Thoracic aorta (tissue), 2 donors: ENCODE measurements around the gene NAGLU. TPM values are rescaled to one million over a fixed set of nuclear protein-coding genes. Genes with fewer than 3 reads are reported as not detected.

Source experiments
- ATAC-seq: fragments of 150-250 bp; one replicate; pipeline ENCODE4 v1.8.0; 2017; ENCODE audit warnings: low read depth; ENCODE audit not compliant: insufficient number of reproducible peaks, low FRiP score
- DNase-seq: peaks from one replicate; pipeline ENCODE4 v3.0.0-alpha.2; 2020; ENCODE audit warnings: low spot score
- H3K27ac ChIP-seq, 2 donors: fragments of 200-600 bp; sonication (generic); 1 replicate in 1 of 2; 2 replicates in 1 of 2; pipeline ENCODE4 v1.5.1; 2016; ENCODE audit warnings: mild to moderate bottlenecking in 2 of 2, moderate library complexity in 2 of 2
- H3K27me3 ChIP-seq: fragments of 200-600 bp; sonication (generic); replicated peaks from 2 replicates; pipeline ENCODE4 v1.6.0; 2016; ENCODE audit warnings: mild to moderate bottlenecking; ENCODE audit not compliant: insufficient read depth
- H3K36me3 ChIP-seq: fragments of 200-600 bp; sonication (generic); one replicate; pipeline ENCODE4 v1.5.1; 2016
- H3K4me1 ChIP-seq, 2 donors: fragments of 200-600 bp; sonication (generic); 1 replicate in 1 of 2; 2 replicates in 1 of 2; pipeline versions ENCODE4 v1.5.1 to v1.6.0; 2016; ENCODE audit warnings: low read depth in 2 of 2, mild to moderate bottlenecking in 1 of 2; ENCODE audit not compliant: control insufficient read depth in 1 of 2
- H3K4me3 ChIP-seq: fragments of 200-600 bp; sonication (generic); 2 replicates; pipeline ENCODE4 v1.5.1; 2016; ENCODE audit warnings: mild to moderate bottlenecking
- H3K9me3 ChIP-seq: fragments of 200-600 bp; sonication (generic); 2 replicates; pipeline ENCODE4 v1.5.1; 2016
- CTCF ChIP-seq: fragments of 200-600 bp; sonication (generic); IDR thresholded peaks from one replicate; pipeline ENCODE4 v1.5.1; 2019; ENCODE audit warnings: antibody characterized with exemption
- total RNA-seq, 2 donors: library from RNA; depleted of rRNA; stranded (reverse); fragments of >200 nt; gene quantifications; one replicate each; pipeline versions ENCODE4 v1.1.0 to v1.2.3, GENCODE V29; 2016

Gene NAGLU
- total RNA-seq, 2 donors from 2014 or later, result 86.7 to 130 TPM

GRCh38 chr17:42561897-42562387 lies 25.9 kb downstream of the NAGLU start, which contains the start of gene COASY:
COASY (plus strand) TSS chr17:42562148; CDS start chr17:42562623, 475 bp downstream.
- Histone ChIP-seq H3K27me3 (no peaks in the 10 kb centered on the region), H3K4me3 (peak within 1 kb of the TSS; percentile 79), H3K36me3 (peaks cover 18% of the 10 kb centered on the region), H3K4me1 (peaks cover 22 to 38% of the 10 kb centered on the region in 2 donors), H3K9me3 (no peaks in the 10 kb centered on the region), H3K27ac (peak within 1 kb of the TSS; percentile 72 to 85)
- DNase-seq (peak; percentile 89), ATAC-seq (peak; percentile 75)
- TF ChIP-seq CTCF, result no peak

GRCh38 chr17:42562388-42563142 lies 26.5 kb downstream of the NAGLU start:
- ATAC-seq (peak; percentile 11), DNase-seq (no peak)
- no peaks in the 10 kb centered on the region for H3K9me3 ChIP-seq
- peak overlapping the region; percentile 79 for H3K4me3 ChIP-seq
- H3K27me3 ChIP-seq, result no peaks in the 10 kb centered on the region
- H3K36me3 ChIP-seq, result peaks cover 18% of the 10 kb centered on the region
- peaks cover 22 to 41% of the 10 kb centered on the region in 2 donors for H3K4me1 ChIP-seq
- peak overlapping the region; percentile 72 to 85 for H3K27ac ChIP-seq
- TF ChIP-seq CTCF, result no peak

GRCh38 chr17:42563143-42563509 lies 27.1 kb downstream of the NAGLU start:
- ATAC-seq, result no peak
- H3K36me3 ChIP-seq, result peaks cover 18% of the 10 kb centered on the region

GRCh38 chr17:42563543-42563942 lies 27.5 kb downstream of the NAGLU start:
- no peaks in the 10 kb centered on the region for H3K9me3 ChIP-seq
- ATAC-seq (no peak), DNase-seq (no peak)
- no peak overlapping the region for H3K27ac ChIP-seq
- peak overlapping the region; percentile 79 for H3K4me3 ChIP-seq
- no peaks in the 10 kb centered on the region for H3K27me3 ChIP-seq
- peaks cover 30 to 51% of the 10 kb centered on the region in 2 donors for H3K4me1 ChIP-seq
- no peak for TF ChIP-seq CTCF
- H3K36me3 ChIP-seq, result peaks cover 20% of the 10 kb centered on the region

More at GRCh38 chr17:42563143-42563509, 27.1 kb downstream of the NAGLU start:
- Histone ChIP-seq H3K4me3 (peak overlapping the region; percentile 79), H3K27ac (no peak overlapping the region), H3K4me1 (peaks cover 28 to 47% of the 10 kb centered on the region in 2 donors), H3K9me3 (no peaks in the 10 kb centered on the region), H3K27me3 (no peaks in the 10 kb centered on the region)
- no peak for DNase-seq
- no peak for TF ChIP-seq CTCF

GRCh38 chr17:42563950-42564349 lies 27.9 kb downstream of the NAGLU start:
- Histone ChIP-seq H3K9me3 (no peaks in the 10 kb centered on the region), H3K4me3 (no peak overlapping the region), H3K36me3 (peaks cover 24% of the 10 kb centered on the region), H3K4me1 (peaks cover 30 to 55% of the 10 kb centered on the region in 2 donors), H3K27me3 (no peaks in the 10 kb centered on the region), H3K27ac (no peak overlapping the region)
- no peak for TF ChIP-seq CTCF
- ATAC-seq (no peak), DNase-seq (no peak)
